ENCODE results near the gene PPP1R18.
A peak's percentile ranks its signal among the peaks of the same experiment; 100 is the strongest.
"Not testable (repeated sequence)": the region's sequence is repeated elsewhere in the genome, so short reads cannot be mapped to it uniquely, and the experiment has no call there.

Gene PPP1R18

GRCh38 chr6:30688569-30688968 lies 2.1 kb upstream of the PPP1R18 start:
- DNase-seq: no peak

DNA sequence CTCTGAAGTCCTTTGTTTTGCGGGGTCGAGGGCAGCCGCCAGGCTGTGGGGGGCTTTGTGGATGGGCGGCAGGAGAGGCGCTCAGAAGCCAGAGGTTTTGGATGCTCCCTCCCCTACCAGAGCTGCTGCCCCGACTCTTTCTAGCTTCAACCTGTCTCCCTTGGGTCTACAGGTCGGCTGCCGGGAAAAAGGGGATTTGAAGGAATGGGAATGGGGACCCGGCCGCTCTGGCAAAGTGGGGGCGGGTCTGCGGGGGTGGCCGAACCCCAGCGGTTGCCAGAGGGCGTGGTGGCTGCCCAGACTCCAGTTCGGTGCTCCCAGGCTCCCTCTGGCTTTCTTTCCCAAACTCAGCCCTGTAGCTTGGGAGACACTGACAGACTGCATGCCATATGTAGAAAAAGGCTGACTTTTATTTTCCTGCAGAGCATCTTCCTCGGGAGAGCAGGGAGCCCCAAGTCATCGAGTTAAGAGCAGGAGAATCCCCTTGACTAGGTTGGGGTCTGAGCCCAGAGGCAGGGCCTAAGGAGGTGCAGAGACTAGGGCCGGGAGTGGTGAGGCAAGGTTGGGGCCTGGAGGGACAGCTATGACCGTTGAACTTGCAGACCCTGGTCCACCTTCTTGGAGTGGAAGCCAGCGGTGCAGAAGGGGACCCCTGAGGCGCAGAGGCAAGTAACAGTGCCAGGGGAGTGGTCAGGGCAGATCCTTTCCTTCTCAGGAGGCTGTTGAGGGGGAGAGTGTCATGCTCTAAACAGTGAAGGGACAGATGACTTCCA lies 1.4 kb upstream of the PPP1R18 start:
- no peak for DNase-seq

- DNase-seq: peak; percentile 81 to 92
Measured at GRCh38 chr6:30686908-30687658, 638 bp upstream of the PPP1R18 start.

DNA sequence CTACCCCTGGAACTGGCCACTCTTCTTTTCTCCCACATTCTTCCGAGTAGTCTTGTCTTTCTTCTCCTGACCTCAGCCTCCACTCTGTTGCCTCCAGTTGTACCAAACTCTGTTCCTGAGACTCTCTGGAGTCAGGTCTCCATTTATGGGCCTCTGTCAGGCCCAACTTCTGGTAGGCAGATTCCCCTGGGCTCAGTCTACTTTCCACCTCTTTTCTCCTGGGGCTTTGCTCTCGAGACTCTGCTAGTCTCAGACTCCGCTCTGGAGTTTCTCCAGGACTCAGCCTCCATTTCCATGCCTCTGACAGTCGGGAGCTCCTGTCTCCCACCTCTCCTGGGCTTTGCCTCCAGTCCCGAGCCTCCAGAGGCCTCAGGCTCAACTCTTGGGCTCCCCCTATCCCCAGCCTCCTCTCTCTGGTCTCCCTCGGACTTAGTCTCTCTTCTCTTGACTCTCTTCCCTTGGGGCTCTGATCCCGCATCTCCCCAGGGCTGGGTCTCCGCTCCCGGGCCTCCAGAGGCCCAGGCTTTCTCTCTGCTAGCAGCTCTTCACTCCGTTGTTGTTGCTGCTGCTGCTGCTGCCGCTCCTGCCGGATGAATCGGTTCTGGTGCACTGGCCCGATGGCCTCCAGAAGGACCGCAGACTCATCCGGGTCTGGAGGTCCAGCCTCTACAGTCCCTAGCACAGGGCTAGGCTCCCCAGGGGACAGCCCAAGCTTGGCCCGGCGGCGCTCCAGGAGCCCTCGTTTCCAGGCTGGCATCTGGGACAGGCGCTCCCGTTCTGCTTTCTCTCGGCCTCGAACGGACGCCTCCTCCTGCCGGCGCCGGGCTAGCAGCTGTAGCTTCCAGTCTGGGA lies 1.1 kb downstream of the PPP1R18 start:
- DNase-seq: no peak

DNA sequence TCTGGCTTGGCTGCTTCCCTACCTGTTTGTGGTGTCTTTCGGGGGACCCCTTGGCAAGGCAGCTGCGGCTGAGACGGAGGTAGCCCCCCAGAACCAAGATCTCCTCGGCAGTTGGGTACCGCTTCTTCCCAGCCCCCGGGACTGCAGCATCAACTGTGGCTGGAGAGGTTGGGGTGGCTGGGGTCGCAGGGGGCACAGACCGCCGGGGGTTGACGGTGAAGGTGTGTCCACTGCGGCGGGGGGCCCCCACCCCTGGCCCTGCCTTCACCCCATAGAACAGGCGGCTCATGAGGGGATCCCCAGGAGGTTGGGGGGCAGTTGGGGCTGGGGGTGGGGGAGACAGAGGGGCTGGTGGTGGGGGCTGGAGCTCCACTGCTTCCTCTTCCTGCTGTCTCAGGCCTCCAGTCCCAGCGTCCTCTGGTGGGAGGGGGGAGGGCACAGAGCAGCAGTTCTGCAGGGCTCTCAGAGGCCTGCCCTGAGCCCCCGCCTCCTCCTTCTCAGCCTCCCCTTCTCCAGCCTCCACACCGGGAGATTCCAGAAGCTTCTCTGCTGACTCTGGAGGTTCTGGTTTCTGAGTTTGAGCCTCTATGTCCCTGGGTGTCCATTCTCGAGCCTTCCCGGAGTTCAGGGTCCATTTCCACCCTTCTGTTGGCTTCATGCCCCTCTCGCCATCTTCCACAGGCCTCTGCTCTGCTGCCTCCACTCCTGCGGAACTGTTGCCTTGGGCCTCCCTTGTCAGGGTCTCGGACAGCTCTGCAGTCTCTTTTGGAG lies 1.9 kb downstream of the PPP1R18 start:
- peak in 1 of 2 donors; percentile 50 for DNase-seq

DNA sequence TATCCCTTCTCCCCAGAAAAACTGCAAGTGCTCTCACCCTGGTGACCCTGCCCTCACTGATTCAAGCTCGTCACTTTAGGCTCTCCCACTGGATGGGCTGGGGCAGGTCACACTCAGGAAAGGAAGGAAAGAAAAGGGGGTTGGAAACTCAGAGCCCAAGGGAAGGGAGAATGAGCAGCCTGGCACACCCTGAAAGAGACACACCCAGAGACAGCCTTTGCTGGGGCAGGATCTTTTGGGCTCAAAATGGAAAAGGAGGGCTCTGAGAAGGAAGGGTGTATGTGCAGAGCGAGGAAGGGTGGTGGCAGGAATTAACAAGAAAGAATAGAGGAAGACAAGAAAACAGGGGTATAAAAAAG lies 2.5 kb downstream of the PPP1R18 start:
- DNase-seq: no peak

GRCh38 chr6:30683183-30683979 lies 3.1 kb downstream of the PPP1R18 start:
- no peak for DNase-seq

DNA sequence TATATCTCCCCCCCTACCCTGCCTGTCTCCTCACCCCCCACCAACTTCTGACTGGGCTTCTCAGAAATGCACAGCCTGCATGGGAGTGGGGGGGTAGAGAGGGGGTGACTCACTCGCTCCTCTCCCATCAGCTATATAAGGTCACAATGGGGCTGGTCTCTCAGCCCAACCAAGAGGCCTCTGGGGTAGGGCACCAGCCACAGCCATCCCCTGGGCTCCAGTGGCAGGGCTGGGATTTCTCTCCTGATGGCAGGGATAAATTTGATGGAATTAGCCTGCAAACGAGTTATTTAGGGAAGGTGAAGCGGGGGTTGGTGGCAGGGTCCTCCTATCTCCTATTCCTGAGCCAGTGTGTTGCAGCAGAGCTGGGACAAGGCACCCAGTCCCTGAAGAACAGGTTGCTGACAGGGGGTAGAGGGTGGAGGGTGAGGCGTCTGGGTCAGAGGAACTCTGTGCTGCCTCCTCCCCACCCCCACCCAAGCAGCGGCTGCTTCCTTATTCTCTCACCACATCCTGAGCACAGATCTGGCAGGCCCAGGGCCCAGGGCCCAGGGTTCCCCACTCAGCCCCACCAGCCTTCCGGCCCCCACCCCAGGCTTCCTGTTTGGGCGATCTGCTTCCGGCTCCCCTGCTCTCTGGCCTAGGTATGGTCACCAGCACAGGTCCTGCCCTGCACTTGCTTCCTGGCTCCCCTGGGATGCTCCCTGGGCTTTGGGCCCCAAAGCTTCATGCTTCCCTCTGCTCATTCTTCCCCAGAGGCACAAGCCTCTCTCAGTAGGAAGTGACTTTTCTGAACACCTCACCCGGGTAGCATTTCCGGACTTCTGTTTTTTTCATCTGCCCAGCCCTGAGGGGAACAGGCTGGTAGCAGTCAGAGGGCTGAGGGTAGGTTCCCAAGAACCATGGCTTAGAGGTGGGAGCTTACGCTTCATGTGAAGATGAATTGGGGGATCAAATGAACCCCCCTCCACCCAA lies 4.0 kb downstream of the PPP1R18 start:
- peak; percentile 76 to 99 for DNase-seq

GRCh38 chr6:30681766-30682142 lies 4.7 kb downstream of the PPP1R18 start:
- no peak for DNase-seq

DNA sequence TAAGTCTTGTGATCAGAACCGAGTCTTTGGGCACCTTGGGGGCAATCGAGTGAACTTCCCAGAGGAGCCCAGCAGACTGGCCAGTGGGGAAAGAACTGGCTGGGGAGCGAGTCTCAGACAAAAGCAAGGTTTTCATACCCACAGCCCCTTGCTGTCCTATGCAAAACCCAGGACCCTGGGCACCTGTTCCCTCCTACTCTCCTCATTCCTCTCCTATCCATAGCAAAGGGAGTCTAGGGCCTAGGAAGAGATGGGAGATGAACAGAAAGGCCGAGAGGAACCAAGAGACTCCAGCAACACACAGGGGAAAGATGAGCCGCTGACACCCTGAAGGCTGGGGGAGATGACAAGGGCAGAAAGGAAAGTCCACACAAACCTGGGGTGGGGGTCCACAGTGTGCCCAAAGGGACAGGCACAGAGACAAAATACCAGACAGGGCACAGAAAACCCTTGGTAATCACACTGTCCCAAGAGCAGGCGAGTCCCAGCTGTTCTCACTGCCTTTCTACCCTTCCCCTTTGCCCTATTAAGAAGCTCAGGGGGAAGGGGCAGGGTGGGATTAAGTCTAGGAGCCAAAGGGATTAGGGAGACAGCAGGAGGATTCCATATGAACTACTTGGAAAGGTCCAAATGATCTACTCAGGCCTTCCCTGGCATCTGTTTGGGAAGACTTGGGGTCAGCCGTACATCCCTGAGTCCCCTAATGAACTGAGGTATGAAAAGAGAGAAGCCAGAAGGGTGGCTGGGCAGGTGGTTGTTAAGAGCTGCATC lies 6.5 kb downstream of the PPP1R18 start:
- DNase-seq: no peak

- peak; percentile 67 to 80 for DNase-seq
Measured at GRCh38 chr6:30678964-30679726, 7.3 kb downstream of the PPP1R18 start.

GRCh38 chr6:30676660-30677285 lies 9.7 kb downstream of the PPP1R18 start:
- DNase-seq: no peak

GRCh38 chr6:30672445-30673253 lies 13.8 kb downstream of the PPP1R18 start, which contains the start of gene DHX16:
Gene DHX16 (minus strand): TSS chr6:30673006. CDS start chr6:30672841, 165 bp downstream.
- DNase-seq: peak; percentile 69 to 94

DNA sequence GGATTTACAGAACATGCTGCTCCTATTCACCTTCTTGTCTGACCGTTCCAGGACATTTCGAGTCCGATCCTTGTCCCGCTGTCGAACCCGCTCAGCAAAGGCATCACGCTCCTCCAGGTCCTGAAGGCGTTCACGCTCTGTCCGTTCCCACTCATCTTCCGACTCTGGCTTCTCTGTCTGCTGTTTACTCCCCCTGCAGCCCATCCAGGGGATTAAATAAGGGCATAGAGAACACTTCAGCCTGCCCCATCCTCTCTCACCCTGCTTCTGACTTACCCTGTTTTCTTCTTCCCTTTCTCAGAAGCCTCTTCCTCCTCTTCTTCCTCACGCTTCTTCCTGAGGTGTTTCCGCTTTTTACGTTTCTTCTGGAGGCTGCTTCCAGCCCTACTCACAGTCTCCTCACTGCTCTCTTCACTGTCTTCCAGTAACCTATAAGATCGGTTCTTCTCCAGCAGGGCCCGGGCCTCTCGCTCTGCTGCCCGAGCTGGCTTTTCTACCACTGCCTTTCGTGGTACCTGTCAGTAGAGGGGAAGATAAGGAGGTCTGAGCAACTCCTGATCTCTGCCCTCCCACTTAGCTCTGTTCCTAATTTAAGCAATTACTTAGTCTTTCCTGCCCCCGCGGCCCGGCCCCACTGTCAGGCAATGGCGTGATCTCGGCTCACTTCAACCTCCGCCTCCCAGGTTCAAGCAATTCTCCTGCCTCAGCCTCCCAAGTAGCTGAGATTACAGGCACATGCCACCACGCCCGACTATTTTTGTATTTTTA lies 15.5 kb downstream of the PPP1R18 start:
- no peak for DNase-seq

- not testable (repeated sequence) for DNase-seq
Measured at GRCh38 chr6:30666300-30666699, 20.1 kb downstream of the PPP1R18 start.

GRCh38 chr6:30664994-30665767 lies 21.3 kb downstream of the PPP1R18 start:
- no peak for DNase-seq

All from bone marrow (tissue), 2 donors.